Activated CD8-positive, alpha-beta memory T cell treated with anti-CD3 and anti-CD28 coated beads, Interleukin-2, amount 50 U/mL, for 1 hour (primary cell): Measurements from ENCODE around the gene SLC45A2.
"Not testable (repeated sequence)": the region's sequence is repeated elsewhere in the genome, so short reads cannot be mapped to it uniquely, and the experiment has no call there.

Source experiments
- DNase-seq: peaks from one replicate; pipeline ENCODE4 v3.0.0-alpha.2; 2020; ENCODE audit errors: extremely low read depth

The SLC45A2 gene

GRCh38 chr5:33966805-33967204 lies 17.7 kb downstream of the SLC45A2 start:
- no peak for DNase-seq

GRCh38 chr5:33964132-33964700 lies 20.3 kb downstream of the SLC45A2 start:
- DNase-seq, result no peak

- DNase-seq, result no peak
Measured at GRCh38 chr5:33958176-33958575, 26.3 kb downstream of the SLC45A2 start.

- no peak for DNase-seq
Measured at GRCh38 chr5:33957577-33958150, 26.8 kb downstream of the SLC45A2 start.

- DNase-seq, result not testable (repeated sequence)
Measured at GRCh38 chr5:33952175-33952574, 32.3 kb downstream of the SLC45A2 start.

- DNase-seq, result no peak
Measured at GRCh38 chr5:33944543-33945132, 39.9 kb downstream of the SLC45A2 start.

GRCh38 chr5:33941090-33941489 lies 43.4 kb downstream of the SLC45A2 start:
- DNase-seq, result no peak

- no peak for DNase-seq
Measured at GRCh38 chr5:33939556-33940262, 44.8 kb downstream of the SLC45A2 start.

- DNase-seq, result no peak
Measured at GRCh38 chr5:33938881-33939280, 45.6 kb downstream of the SLC45A2 start.

- no peak for DNase-seq
Measured at GRCh38 chr5:33938507-33938796, 46.0 kb downstream of the SLC45A2 start.

- no peak for DNase-seq
Measured at GRCh38 chr5:33937707-33938506, 46.6 kb downstream of the SLC45A2 start.

GRCh38 chr5:33937017-33937706 lies 47.3 kb downstream of the SLC45A2 start:
- no peak for DNase-seq

- no peak for DNase-seq
Measured at GRCh38 chr5:33936381-33937016, 48.0 kb downstream of the SLC45A2 start, which contains the start of gene RXFP3. RXFP3 (plus strand) TSS chr5:33936386; CDS start chr5:33936741, 355 bp downstream.

- no peak for DNase-seq
Measured at GRCh38 chr5:33936004-33936380, 48.5 kb downstream of the SLC45A2 start.

GRCh38 chr5:33934176-33934575 lies 50.3 kb downstream of the SLC45A2 start:
- DNase-seq, result no peak

- DNase-seq, result no peak
Measured at GRCh38 chr5:33933723-33934169, 50.7 kb downstream of the SLC45A2 start.

- no peak for DNase-seq
Measured at GRCh38 chr5:33931136-33931535, 53.4 kb downstream of the SLC45A2 start.

- no peak for DNase-seq
Measured at GRCh38 chr5:33929925-33930690, 54.4 kb downstream of the SLC45A2 start.

GRCh38 chr5:33928283-33928682 lies 56.2 kb downstream of the SLC45A2 start:
- DNase-seq, result no peak

GRCh38 chr5:33927685-33928084 lies 56.8 kb downstream of the SLC45A2 start:
- no peak for DNase-seq
